ENCODE measurements around the gene DCANP1.

DNA sequence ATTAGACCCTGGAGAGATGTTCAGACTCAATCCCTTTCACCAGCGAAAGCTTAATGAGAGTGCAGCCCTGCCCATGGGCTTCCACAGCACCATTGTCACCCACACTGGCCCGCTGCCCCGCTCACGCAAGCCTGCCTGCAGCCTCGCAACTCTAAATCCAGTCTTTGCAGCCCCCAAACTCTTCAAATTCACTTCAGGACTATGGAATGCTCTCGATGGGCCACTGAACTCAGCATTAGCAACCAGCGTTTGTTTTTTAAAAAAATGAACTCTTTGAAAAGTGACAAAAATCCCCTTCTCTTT is 17.1 kb downstream of the DCANP1 start:
- TF ChIP-seq, protein P1, sequence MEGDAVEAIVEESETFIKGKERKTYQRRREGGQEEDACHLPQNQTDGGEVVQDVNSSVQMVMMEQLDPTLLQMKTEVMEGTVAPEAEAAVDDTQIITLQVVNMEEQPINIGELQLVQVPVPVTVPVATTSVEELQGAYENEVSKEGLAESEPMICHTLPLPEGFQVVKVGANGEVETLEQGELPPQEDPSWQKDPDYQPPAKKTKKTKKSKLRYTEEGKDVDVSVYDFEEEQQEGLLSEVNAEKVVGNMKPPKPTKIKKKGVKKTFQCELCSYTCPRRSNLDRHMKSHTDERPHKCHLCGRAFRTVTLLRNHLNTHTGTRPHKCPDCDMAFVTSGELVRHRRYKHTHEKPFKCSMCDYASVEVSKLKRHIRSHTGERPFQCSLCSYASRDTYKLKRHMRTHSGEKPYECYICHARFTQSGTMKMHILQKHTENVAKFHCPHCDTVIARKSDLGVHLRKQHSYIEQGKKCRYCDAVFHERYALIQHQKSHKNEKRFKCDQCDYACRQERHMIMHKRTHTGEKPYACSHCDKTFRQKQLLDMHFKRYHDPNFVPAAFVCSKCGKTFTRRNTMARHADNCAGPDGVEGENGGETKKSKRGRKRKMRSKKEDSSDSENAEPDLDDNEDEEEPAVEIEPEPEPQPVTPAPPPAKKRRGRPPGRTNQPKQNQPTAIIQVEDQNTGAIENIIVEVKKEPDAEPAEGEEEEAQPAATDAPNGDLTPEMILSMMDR (IDR thresholded peaks at IDR 0.05; ENCODE audit: poor library complexity), result no peak
- TF ChIP-seq EZH2 (IDR thresholded peaks at IDR 0.05; ENCODE audit: borderline replicate concordance), result no peak
